ENCODE measurements around the gene PRIMPOL. TPM values are rescaled to one million over a fixed set of nuclear protein-coding genes. Genes with fewer than 3 reads are reported as not detected.

The PRIMPOL gene
- total and polyA plus RNA-seq, 9 of the 15 experiments (the other 6 are each of a cell fraction or from before 2014, with no cell fraction given) = 11.0 to 32.0 (median 16.1) TPM

DNA sequence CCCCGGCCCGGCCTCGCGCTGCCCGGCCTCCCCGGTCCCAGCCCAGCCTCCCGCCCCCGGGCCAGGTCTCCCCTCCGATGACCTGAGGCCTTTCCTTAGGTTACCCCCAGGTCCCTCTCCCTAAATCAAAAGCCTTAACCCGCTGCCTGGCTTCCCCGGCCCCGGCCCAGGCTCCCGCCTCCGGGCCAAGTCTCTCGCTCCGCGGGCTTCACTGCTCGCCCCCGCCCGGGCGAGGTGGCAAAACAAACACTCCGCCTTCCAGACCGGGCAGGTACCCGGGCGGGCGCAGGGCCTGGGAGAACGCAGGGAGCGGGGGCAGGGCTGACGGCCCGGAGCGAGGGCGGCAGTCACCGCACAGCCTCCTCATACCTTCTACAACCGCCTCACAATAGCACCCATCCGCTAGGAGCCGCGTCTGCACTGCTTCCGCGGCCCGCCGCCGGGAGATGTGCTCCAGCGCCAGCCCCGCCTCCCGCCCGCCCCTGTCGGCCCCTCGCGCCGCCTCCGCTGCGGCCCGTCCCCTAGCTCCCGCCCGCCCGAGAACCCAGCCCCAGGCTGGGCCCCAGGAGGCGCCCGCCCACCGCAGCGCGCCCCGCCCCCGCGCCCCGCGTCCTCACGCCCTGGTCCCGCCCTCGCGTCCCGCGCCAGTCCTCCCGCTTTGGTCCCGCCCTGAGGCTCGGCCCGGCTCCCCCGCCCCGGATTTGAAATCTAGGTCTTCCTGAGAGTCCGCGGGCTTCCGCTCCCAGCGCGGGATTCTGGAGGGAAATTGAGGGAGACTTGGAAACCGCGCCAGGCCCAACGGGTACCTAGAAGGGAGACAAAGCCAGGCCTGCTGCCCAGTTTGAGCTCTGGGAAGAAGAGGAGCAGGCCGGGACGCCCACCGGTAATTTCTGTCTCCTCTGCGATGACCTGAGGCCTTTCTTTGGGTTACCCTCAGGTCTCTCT, at the start of gene PRIMPOL, which contains the start of gene CASP3 (continued):
- TF ChIP-seq ZNF274 (IDR thresholded peaks at IDR 0.05; ENCODE audit: borderline replicate concordance, low read depth, low read length) (no peak), BMI1 (IDR thresholded peaks at IDR 0.05; ENCODE audit: low read length) (no peak), MEIS2 (IDR thresholded peaks at IDR 0.05; ENCODE audit: partially characterized antibody) (no peak), RCOR1 (IDR thresholded peaks at IDR 0.05; ENCODE audit: borderline replicate concordance in 1 of 2, low read depth in 2 of 2, low read length in 2 of 2) (no peak), SRF (CRISPR knock-in tag; IDR thresholded peaks at IDR 0.05) (0 out of 4 replicates have a peak, but pooled peaks of 1 of the 2 experiments have one; percentile 41), PTTG1 (tag; IDR thresholded peaks at IDR 0.05; ENCODE audit: low read depth) (no peak), ZNF75A (CRISPR knock-in tag; IDR thresholded peaks at IDR 0.05) (no peak), GABPB1 (CRISPR knock-in tag; IDR thresholded peaks at IDR 0.05) (peak; percentile 64), PHF20 (IDR thresholded peaks at IDR 0.05; ENCODE audit: partially characterized antibody) (peak; percentile 64), ZNF12 (CRISPR knock-in tag; IDR thresholded peaks at IDR 0.05) (peak; percentile 76), MTA1 (IDR thresholded peaks at IDR 0.05; ENCODE audit: borderline replicate concordance) (no peak), CHD1 (IDR thresholded peaks at IDR 0.05; ENCODE audit: low read length) (peak; percentile 28), ARID1B (IDR thresholded peaks at IDR 0.05) (no peak), BDP1 (IDR thresholded peaks at IDR 0.05; ENCODE audit: insufficient read depth, insufficient read length) (no peak), YY1 (IDR thresholded peaks at IDR 0.05; ENCODE audit: borderline replicate concordance in 1 of 3, control insufficient read depth in 1 of 3, extremely low read depth in 1 of 3, insufficient read depth in 3 of 3, insufficient read length in 1 of 3, insufficient replicate concordance in 2 of 3, low read depth in 1 of 3, low read length in 2 of 3) (peak in 2 of 3 experiments; percentile 20 to 70), POLR3G (IDR thresholded peaks at IDR 0.05; ENCODE audit: extremely low read depth, insufficient read length, insufficient replicate concordance) (no peak), DNMT1 (IDR thresholded peaks at IDR 0.05) (no peak), OTX1 (CRISPR knock-in tag; IDR thresholded peaks at IDR 0.05) (no peak), EP400 (IDR thresholded peaks at IDR 0.05) (peak; percentile 68), PRMT5 (CRISPR knock-in tag; IDR thresholded peaks at IDR 0.05) (no peak)
- TF ChIP-seq, protein P1, sequence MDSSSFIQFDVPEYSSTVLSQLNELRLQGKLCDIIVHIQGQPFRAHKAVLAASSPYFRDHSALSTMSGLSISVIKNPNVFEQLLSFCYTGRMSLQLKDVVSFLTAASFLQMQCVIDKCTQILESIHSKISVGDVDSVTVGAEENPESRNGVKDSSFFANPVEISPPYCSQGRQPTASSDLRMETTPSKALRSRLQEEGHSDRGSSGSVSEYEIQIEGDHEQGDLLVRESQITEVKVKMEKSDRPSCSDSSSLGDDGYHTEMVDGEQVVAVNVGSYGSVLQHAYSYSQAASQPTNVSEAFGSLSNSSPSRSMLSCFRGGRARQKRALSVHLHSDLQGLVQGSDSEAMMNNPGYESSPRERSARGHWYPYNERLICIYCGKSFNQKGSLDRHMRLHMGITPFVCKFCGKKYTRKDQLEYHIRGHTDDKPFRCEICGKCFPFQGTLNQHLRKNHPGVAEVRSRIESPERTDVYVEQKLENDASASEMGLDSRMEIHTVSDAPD (CRISPR knock-in tag; IDR thresholded peaks at IDR 0.05) = no peak
- TF ChIP-seq, protein P2, sequence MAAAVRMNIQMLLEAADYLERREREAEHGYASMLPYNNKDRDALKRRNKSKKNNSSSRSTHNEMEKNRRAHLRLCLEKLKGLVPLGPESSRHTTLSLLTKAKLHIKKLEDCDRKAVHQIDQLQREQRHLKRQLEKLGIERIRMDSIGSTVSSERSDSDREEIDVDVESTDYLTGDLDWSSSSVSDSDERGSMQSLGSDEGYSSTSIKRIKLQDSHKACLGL (CRISPR knock-in tag; IDR thresholded peaks at IDR 0.05; ENCODE audit: borderline replicate concordance, poor library complexity, severe bottlenecking) = no peak
- TF ChIP-seq, protein P3, sequence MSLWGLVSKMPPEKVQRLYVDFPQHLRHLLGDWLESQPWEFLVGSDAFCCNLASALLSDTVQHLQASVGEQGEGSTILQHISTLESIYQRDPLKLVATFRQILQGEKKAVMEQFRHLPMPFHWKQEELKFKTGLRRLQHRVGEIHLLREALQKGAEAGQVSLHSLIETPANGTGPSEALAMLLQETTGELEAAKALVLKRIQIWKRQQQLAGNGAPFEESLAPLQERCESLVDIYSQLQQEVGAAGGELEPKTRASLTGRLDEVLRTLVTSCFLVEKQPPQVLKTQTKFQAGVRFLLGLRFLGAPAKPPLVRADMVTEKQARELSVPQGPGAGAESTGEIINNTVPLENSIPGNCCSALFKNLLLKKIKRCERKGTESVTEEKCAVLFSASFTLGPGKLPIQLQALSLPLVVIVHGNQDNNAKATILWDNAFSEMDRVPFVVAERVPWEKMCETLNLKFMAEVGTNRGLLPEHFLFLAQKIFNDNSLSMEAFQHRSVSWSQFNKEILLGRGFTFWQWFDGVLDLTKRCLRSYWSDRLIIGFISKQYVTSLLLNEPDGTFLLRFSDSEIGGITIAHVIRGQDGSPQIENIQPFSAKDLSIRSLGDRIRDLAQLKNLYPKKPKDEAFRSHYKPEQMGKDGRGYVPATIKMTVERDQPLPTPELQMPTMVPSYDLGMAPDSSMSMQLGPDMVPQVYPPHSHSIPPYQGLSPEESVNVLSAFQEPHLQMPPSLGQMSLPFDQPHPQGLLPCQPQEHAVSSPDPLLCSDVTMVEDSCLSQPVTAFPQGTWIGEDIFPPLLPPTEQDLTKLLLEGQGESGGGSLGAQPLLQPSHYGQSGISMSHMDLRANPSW (CRISPR knock-in tag; IDR thresholded peaks at IDR 0.05) = no peak

All from K562 (cell line).